ENCODE results near the gene MRPL47. TPM values are rescaled to one million over a fixed set of nuclear protein-coding genes. Genes with fewer than 3 reads are reported as not detected.

The MRPL47 gene
- total and polyA plus RNA-seq, 12 donors, result 15.9 to 108 (median 36.0) TPM

DNA sequence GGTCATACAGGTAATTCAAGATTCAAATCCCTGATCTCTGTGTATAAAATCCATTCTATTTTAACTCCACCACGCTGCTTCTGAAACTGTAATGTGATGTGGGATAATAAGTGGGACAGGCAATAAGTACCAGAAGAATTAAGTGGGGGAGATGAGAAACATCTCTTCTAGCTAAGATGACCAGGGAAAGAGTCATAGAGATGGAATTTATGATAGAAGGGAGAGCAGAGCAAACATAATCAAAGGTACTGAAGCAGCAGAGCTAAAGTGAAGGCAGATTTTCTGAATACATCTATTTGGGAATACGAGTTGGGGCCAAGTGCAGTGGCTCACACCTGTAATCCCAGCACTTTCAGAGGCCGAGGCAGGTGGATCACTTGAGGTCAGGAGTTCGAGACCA, 4.9 kb downstream of the MRPL47 start:
- WGBS, 4 donors, result 85 to 95% (median 86%) methylated on average over 4 of the region's 4 CpGs
- no peak for TF ChIP-seq POLR2A (IDR thresholded peaks at IDR 0.05)
- TF ChIP-seq, protein P1, sequence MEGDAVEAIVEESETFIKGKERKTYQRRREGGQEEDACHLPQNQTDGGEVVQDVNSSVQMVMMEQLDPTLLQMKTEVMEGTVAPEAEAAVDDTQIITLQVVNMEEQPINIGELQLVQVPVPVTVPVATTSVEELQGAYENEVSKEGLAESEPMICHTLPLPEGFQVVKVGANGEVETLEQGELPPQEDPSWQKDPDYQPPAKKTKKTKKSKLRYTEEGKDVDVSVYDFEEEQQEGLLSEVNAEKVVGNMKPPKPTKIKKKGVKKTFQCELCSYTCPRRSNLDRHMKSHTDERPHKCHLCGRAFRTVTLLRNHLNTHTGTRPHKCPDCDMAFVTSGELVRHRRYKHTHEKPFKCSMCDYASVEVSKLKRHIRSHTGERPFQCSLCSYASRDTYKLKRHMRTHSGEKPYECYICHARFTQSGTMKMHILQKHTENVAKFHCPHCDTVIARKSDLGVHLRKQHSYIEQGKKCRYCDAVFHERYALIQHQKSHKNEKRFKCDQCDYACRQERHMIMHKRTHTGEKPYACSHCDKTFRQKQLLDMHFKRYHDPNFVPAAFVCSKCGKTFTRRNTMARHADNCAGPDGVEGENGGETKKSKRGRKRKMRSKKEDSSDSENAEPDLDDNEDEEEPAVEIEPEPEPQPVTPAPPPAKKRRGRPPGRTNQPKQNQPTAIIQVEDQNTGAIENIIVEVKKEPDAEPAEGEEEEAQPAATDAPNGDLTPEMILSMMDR (IDR thresholded peaks at IDR 0.05), result no peak
- no peak overlapping the region for H3K4me3 ChIP-seq
- H3K27me3 ChIP-seq, result no peaks in the 10 kb centered on the region
- H3K36me3 ChIP-seq (replicated peaks in 1 of 2), result peaks cover 0 to 75% of the 10 kb centered on the region in 2 donors
- H3K27ac ChIP-seq, result no peak overlapping the region
- H3K9me3 ChIP-seq (replicated peaks in 1 of 3), result no peaks in the 10 kb centered on the region
- intact Hi-C loops (cut with DNase I), result no loop called here
- H3K4me1 ChIP-seq (replicated peaks in 1 of 2), result peaks cover 0 to 11% of the 10 kb centered on the region in 2 donors
- no peak for DNase-seq

DNA sequence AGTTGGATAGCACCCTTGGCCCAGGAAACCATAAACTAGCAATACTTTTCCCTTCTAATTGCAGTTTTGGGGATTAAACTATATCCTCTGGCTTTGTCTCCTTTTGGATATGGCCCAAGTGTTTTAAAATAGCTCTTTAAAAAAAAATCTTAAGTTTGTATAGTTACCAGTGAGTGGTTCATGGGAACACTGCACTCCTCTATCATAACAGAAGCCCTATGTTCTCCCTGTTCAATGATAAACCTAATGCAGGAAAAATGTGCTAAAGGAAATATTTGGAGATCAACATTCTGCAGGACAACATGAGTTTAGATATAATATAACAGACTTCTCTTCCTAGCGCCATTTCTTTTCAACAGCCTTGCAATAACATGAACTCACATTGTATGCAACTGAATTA, 13.1 kb downstream of the MRPL47 start:
- TF ChIP-seq, protein P1 (IDR thresholded peaks at IDR 0.05), result no peak
- no peak for TF ChIP-seq POLR2A (IDR thresholded peaks at IDR 0.05)
- no peak overlapping the region for H3K4me3 ChIP-seq
- intact Hi-C loops (cut with DNase I), result no loop called here
- peaks cover 0 to 96% of the 10 kb centered on the region in 2 donors for H3K36me3 ChIP-seq (replicated peaks in 1 of 2)
- no peak overlapping the region for H3K27ac ChIP-seq
- H3K27me3 ChIP-seq, result no peaks in the 10 kb centered on the region
- peaks cover 0 to 4% (median 0%) of the 10 kb centered on the region in 3 donors for H3K9me3 ChIP-seq (replicated peaks in 1 of 3)
- DNase-seq, result no peak
- 85 to 93% (median 90%) methylated on average over 1 of the region's 1 CpG for WGBS, 4 donors
- H3K4me1 ChIP-seq (replicated peaks in 1 of 2), result no peaks in the 10 kb centered on the region

DNA sequence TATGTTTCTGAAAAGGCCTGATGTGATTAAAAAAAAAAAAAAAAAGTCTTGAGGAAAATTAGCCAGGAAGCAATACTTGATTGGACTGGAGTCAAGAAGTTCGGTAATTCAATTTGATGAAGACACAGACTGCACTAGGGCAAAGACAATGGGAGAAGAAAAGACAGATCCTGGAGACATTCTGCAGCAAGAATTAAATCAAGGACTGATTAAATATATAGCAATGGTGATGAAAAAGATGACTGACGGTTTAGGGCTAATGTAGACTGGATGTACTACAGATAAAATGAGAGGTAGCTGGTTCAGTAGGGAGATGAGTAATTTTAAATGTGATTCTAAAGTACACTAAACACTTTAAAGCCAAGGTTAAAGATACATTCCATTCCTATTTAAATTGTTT, 13.8 kb downstream of the MRPL47 start:
- no peaks in the 10 kb centered on the region for H3K27me3 ChIP-seq
- H3K27ac ChIP-seq, result peak overlapping the region in 2 of 5 donors; percentile 7 to 17
- TF ChIP-seq, protein P1 (IDR thresholded peaks at IDR 0.05), result no peak
- no peak for TF ChIP-seq POLR2A (IDR thresholded peaks at IDR 0.05)
- no peak overlapping the region for H3K4me3 ChIP-seq
- H3K9me3 ChIP-seq (replicated peaks in 1 of 3), result peaks cover 0 to 4% (median 0%) of the 10 kb centered on the region in 3 donors
- H3K36me3 ChIP-seq (replicated peaks in 1 of 2), result peaks cover 0 to 93% of the 10 kb centered on the region in 2 donors
- no peaks in the 10 kb centered on the region for H3K4me1 ChIP-seq (replicated peaks in 1 of 2)
- intact Hi-C loops (cut with DNase I), result no loop called here
- 71 to 78% (median 76%) methylated on average over 2 of the region's 2 CpGs for WGBS, 4 donors
- no peak for DNase-seq

DNA sequence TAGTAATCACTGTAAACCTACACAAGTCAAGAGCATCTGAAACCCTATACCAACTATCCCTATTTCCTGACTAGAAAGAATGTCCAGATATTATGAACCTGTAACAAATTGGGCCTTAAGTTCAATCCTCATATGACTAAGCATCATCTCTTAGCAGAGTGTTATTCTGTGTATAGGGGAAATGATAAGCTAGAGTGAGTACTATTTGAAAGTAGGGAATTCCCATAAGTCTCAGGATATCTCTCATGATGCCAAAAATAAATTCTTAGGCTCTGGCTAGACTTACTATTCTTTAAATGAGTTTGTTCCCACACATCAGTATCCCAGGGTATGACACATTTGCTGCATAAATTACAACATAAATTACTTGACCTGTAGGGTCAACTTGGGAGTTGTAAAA, 15.3 kb downstream of the MRPL47 start:
- no peak overlapping the region for H3K27ac ChIP-seq
- peaks cover 0 to 3% of the 10 kb centered on the region in 2 donors for H3K4me1 ChIP-seq (replicated peaks in 1 of 2)
- TF ChIP-seq, protein P1 (IDR thresholded peaks at IDR 0.05), result no peak
- TF ChIP-seq POLR2A (IDR thresholded peaks at IDR 0.05), result no peak
- no peak for DNase-seq
- peaks cover 0 to 4% (median 0%) of the 10 kb centered on the region in 3 donors for H3K9me3 ChIP-seq (replicated peaks in 1 of 3)
- intact Hi-C loops (cut with DNase I), result no loop called here
- H3K4me3 ChIP-seq, result no peak overlapping the region
- H3K27me3 ChIP-seq, result no peaks in the 10 kb centered on the region
- H3K36me3 ChIP-seq (replicated peaks in 1 of 2), result peaks cover 0 to 82% of the 10 kb centered on the region in 2 donors
